NCI-H69 (cell line): Measurements from ENCODE around the gene MRPS27.
"Not testable (repeated sequence)": the region's sequence is repeated elsewhere in the genome, so short reads cannot be mapped to it uniquely, and the experiment has no call there.

Experiments
- DNase-seq: peaks from one replicate; lab custom pipeline; 2025; lab: John Stamatoyannopoulos, UW

MRPS27 gene

DNA sequence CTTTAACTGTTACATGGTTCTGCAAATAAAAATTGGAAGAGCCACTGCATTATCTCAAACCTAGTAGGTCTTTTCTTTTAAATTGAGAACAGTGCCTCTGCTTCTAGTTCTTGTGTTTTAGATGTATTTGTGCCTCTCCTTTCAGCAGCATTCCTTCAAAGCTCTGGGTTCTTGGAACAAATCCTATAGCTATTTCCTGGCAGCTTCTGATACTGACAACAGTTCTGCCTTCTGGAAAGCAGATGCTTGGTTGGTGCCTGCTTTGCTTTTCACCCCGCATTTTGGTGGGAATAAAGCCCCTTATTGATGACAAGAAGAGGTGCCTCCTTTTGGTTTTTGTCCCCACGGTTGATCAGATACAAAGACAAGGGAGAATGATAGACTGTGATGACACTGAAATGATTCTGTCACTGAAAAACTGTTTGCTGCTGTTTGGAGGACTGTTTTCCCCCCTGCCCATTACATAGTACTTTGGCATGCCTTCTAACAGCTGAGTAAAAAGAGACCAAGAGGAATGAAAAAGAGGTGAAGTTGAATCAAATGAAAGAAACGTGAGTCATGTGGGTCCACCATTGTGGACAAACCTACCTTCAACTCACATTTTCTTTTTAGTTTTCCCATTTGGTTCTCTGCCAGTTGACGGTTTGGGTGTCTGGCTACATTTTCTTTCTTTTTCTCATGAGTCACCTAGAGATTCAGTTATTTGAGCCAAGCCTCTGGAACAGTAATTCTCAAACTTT, 5.7 kb upstream of the MRPS27 start:
- DNase-seq: no peak

DNA sequence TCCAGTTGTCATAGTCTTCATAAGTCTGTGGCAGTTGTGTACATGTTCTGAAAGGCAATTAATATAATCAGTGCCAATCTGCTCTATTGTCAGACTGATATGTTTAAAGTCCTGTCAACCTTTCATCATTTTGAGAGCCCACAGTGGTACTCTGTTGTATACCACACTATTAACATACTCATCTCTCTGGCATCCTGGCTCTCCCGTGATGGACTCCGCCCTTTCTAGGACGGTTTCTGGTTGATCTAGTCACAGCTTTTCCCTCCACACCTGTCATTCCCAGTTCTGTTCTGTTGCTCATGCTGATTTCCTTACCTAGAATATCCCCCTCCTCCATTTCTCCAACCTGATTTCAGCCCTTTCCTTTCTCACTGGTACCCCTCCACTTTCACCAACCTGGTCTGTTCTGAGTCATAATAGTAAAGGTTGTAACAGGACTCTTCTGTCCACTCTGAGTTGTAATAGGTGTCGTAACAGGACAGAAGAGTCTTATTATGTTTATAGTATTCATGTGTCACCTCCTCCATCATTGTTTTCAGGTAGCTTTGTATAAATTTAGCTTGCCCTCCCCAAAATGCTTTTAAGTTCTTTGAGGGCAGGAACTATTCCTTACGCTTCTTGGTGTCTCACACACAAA, 4.3 kb upstream of the MRPS27 start:
- DNase-seq: no peak

DNA sequence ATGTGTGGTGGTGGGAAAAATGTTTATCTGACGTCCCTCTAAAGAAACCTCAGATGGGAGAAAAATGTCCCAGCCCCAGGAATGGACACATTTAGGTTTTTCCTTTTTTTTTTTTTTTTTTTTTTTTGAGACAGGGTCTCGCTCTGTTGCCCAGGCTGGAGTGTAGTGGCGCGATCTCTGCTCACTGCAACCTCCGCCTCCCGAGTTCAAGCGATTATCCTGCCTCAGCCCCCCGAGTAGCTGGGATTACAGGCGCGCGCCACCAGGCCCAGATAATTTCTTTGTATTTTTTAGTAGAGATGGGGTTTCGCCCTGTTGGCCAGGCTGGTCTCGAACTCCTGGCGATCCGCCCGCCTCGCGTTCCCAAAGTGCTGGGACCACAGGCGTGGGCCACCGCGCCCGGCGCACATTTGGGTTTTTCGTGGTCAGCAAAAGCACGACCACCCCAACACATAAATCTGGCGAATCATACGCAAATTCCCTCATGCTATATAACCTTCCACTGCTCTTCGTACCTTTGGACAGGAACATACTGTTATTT, 535 bp downstream of the MRPS27 start:
- DNase-seq: peak; percentile 64

DNA sequence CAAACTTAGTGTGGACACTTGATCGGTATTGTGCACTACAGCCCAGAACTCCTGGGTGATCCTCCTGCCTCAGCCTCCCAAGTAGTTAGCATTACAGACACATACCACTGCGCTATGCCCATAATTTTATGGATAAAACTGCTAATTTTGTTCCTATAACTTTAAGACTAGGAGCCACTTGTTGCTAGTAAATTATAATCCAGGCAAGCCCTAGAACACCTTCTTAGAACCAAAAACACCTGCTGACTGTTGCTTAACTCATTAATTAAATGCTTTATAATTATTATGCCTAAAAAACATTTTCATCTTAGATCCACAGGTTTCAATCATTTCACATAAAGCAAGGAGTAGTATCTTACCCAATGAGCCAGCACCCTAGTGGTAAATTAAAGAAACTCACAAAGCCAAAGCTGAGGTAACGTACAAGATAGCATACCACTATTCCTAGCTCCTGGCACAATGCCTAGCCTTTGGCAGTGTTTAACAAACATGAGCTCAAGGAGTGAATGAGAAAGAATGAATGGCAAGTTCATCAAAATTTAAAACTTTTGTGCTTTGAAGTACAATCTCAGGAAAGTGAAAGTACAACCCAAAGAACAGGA, 5.4 kb downstream of the MRPS27 start:
- peak; percentile 67 for DNase-seq

DNA sequence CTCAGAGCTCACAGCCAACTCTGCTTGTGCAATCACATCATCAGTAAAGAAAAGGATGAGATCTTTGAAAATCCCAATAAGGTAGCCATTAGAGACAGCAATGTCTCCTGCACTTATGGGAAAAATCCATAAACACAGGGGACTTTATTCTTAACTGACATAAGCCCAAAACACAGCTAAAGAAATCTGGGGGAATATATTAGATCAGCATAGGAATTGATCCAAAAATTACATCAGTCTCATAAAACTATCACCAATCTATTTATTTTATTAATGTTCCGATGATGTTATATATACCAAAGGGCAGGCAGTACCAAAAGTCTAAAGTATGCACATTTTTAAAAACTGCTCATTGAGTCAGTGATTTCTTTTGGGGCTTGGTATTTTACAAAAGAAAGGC, 6.9 kb downstream of the MRPS27 start:
- no peak for DNase-seq

DNA sequence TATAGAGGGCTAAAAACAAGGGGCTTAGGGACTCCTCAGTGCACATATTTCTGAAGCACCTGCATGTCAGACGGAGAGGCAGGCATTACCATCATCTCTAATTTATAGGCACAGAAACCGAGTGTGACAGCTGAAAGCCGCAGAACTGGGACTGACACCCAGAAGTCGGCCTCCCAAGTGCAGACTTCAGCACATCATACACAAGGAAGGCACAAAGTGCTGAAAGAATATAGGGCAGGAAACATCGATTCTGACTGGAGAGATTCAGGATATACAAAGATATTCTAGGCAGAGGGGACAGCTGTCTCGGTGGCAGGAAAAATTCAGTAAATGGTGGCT, 11.2 kb downstream of the MRPS27 start:
- DNase-seq: no peak

DNA sequence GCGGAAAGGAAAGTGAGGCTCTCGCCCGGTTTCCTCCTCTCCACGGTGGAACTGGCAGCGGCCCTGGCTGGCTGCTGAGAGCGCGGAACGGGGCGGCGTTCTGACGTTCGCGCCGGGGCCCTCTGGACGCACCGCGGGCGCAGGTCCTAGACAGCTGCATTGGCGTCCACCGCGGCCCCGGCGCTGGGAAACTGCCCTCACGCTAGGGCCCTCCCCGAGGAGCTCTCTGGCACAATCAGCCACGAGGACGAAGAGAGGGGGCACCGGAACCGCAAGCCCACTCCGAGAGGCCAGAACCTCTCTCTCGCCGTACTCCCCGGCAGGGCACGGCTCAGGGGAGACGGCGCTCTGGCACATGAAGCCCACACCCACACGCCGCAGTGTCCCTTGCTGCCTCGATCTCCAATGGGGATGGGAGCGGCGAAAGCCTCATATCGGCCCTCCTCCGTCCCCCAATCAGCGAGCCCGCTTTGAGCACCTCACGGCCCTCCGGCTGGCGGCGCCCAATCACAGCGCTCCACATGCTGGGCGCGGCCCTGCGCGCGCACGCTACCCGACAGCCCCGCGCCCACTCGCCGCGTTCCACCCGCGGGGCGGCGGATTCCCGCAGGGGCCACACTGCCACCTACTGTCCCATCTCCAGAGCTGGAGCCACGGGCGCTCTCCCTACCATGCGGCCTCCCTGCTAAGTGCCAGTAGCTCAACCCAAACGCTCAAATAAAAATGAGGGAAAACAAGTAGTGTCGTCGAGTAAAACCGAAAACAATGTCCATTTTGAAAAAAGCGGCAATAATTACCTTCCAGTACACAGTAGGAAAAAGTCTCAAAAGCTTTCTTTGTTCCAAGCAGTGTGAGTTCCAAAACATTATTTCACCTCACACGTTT, 11.8 kb downstream of the MRPS27 start:
- DNase-seq: peak; percentile 99

DNA sequence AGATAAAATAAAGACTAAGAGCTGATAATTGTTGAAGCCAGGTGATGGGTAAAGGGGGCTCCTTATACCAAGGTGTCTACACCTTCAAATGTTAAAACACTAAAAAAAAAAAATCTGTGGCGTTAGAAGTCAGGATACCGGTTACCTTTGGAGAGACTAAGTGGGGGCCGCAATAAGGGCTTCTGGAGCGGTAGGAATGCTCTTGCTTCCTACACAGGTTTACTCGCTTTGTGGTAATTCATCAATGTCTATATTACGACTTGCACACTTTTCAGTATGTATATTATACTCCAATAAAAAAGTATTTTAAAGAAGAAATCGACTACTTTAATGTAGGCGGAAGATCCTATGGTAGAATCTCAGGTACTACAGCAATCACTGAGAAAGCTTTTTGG, 12.5 kb downstream of the MRPS27 start:
- DNase-seq: peak; percentile 64

DNA sequence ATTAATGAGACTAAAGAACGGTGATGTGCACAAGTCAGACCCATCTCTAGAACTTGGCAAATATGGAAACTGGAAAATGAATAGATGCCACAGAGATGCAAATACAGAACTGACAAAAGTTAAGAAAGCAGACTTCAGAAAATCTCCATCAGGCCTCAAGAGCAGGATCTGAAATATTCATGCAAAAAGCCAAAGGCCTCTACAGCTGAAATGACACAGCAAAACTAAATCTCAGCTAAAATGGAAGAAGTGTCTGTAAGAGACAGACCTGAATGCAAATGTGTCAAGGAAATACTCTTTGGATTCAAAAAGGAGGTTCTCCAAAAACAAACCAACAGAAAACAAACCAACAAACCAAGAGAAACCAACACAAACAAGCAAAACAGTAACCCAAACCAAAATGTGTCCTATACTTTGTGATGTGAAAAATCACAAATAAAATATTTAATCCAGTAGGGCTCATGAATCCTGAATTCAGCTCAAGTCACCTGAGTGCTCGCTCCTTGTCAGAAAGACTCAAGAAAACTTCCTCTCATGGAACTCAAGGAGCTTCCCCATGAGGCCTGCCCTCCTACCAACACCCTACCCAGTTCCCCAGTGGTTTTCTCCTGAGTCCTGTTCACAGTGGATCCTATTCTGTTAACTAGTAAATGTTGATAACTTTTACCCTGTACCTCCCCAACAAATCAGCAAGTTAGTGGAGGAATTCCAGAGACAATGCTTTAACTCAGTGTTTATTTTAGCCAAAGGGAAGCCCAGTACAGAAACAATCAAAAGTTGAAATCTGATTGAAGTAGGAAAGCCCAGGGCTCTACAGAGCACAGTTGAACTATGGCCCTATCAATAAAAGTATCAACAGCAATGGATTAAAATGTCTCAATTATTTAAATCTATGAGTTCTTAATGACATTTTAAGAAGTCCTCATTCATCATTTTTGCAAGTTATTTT, 14.6 kb downstream of the MRPS27 start:
- DNase-seq: no peak

DNA sequence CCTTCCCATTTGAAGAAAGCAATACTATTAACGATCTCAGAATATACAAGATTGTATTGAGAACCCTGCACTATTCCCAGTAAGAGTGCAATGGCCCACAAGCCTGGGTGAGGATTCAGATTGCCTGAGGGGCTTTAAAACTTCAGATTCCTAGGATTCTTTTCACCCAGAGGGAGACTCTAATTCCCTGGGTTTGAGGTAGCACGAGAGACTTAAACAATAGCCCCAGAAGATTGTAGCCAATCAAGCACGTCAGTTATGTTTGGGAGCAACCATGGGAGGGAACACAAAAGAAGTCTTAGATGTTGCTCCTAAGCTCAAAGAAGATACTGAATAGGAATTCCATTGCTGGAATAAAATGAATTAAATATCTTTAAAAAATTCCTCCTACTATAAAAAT, 17.9 kb downstream of the MRPS27 start:
- DNase-seq: no peak

DNA sequence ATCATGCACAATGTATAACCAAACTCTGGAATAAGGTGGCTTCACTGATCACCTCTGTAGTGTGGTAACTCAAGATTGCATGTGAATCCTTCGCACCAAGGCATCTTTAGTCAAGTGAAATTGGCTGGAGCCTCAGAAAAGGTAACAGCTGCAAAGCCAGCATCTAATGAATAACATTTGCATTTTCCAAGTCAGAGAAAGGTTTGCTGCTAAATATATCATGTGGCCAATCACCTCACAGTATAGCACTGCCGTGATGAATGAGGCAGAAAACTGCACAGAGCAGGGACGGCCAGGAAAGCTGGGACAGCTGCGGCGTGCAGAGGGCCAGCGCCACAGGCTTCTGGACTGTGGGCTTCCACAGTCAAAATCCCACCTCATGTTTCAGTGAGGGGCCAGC, 18.5 kb downstream of the MRPS27 start:
- DNase-seq: no peak

DNA sequence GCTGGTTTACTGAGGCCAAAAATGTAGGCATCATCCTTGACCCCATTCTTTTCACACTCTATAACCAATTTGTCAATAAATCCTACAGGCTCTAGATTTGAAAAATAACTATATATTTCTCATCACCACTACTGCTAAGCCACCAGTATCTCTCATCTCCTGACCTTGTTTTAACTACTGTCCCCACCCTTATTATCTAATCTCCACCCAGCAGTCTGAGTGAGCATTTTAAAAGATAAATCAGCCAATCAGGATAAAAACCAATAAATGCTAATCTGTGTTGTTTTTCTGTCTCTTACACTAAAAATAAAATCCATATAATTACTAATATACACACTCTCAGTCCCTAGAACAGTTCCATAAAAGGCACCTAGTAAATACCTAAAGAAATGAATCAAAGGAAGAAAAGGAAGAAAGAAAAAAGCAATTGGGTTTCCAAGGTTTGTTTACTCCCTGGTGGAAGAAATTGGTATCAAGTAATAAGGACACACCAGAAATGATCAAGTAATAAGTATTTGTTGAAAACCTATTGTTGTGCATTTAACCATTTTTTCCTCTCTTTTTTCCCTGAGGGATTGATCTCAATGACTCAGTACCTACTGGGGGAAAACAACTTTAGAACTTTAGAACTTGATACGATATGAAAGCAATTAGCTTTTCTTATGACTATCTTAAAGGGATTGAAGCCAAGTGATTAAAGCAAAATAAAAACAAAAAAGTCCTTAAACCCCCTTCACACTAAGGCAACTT, 19.3 kb downstream of the MRPS27 start:
- no peak for DNase-seq

DNA sequence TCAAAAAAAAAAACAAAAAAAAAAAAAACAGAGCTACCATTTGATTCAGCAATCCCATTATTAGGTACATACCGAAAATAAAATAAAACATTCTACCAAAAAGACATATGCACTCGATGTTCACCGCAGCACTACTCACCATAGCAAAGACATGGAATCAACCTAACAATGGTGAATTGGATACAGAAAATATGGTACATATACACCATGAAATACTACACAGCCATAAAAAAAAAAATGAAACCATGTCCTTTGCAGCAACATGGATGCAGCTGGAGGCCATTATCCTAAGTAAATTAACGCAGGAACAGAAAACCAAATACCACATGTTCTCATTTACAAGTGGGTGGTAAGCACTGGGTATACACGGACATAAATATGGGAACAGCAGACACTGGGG, 21.3 kb downstream of the MRPS27 start:
- peak; percentile 57 for DNase-seq

DNA sequence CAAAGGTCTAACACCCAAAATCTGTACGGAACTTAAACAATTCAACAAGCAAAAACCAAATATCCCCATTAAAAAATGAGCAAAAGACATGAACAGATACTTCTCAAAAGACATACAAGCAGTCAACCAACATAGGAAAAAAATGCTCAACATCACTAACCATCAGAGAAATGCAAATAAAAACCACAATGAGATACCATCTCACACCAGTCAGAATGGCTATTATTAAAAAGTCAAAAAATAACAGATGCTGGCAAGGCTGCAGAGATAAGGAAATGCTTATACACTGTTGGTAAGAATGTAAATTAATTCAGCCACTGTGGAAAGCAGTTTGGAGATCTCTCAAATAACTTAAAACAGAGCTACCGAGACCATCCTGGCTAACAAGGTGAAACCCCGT, 21.9 kb downstream of the MRPS27 start:
- DNase-seq: not testable (repeated sequence)

DNA sequence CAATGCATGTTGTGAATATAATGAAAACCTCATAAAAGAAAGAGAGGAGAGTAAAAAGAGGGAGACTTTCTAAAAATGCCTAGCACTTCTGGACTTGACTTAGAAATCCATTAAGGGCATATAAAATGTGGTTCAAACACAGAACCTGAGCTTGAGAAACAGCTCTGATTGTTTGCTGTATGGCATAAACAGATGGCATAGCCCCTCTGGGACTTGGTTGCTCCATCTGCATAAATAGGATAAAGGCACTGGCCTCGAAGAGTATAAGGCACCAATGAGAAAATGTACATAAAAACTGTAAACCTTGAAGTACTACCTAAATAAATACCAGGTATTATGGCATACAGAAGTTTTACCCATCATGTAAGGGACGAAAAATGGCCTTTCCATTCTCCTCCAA, 23.8 kb downstream of the MRPS27 start:
- DNase-seq: peak; percentile 93

DNA sequence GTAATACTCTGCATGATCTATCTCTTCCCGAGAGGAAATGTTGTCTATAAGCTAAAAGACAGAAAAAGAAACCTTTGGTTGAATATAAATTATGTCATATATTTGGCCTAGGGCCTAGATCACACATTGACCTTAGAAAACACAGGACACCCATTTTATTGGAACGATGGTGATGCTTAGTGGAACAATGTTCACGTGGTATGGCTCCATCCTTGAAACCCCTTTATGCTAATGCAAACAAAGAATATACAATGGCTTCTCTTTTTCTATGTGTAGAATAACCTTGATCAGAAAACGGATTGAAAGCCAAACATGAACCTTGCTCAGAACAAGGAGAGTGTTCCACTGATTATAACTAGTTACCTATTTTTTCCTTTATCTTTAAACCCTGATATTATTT, 24.5 kb downstream of the MRPS27 start:
- peak; percentile 74 for DNase-seq

DNA sequence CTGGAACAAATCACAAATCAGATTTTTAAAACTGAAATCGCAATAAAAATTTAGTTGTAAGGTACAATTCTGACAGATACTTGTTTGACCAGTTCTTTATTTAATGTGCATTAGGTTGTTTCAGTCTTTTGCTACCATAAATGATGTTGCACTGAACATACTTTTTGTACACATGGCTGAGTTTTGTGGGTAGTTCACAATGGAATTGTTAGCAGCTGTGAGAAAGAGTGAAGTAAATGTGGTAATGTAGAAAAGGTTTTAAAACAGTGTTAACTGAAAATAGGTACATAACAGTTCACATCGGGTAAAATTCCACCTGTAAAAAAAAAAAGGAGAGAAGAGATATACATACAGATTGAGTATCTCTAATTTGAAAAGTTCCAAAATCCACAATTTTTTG, 25.6 kb downstream of the MRPS27 start:
- DNase-seq: no peak

DNA sequence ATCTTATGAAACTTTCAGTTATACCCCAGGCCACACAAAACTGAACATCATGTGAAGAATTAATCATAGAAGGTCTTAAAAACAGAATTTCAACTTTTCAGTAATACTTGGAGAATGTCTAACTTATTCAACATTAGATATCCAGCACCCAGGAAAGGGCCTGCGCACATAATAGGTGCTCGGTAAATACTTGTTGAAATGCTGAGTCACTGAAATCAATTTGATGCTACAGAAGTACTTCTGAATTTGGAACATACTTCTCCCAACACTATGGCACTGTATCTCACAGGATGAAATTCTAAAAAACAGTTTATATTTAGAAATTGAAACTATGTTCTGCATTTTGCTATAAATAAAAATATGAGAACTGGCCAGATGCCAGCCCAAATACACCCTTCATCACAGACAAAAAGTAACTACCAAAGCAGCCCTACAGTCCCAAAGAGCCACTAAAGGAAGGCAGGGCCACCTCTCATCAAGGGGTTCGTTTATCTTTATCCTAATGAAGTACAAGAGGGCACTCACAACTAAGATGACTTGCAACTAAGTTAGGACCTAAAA, 26.5 kb downstream of the MRPS27 start:
- no peak for DNase-seq

DNA sequence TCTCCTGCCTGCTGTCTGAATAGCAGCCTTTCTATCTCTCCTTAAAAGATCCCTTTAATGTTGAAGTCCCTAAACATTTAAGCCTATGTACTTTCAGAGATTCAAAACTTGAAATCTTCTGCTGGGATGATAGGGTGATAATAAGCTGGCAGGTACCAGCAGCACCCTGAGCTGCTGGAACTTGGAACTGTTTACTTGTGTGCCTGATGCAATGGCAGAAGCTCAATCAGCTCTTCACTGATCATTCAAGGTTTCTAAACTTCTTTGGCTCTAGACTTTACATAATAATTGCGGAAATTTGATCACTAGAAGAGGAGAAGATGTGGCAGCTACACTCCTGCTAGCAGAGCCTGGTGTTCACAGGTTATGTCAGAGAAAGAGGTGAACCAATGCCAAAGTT, 27.6 kb downstream of the MRPS27 start:
- DNase-seq: no peak

DNA sequence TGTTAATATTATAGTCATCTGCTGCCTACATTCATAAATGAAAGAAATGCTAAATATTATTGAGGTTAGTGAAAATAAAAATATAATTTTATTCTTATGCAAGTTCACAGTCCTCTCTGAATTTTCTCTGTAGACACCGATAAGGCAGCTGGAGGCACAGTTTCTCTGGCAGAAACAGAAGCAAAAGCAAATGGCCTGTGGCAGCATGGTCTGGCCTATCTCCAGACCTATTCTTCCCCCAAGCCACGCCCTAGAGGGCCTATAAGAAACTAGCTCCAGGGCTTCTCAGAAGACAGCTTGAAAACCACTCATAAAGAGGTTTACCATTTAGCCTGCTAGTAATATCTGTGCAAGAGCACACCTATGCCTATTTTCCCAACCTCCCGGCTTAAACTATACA, 28.4 kb downstream of the MRPS27 start:
- peak; percentile 67 for DNase-seq
